Glomerular endothelial cell (primary cell): ENCODE results near the gene APLP2. TPM values are rescaled to one million over a fixed set of nuclear protein-coding genes. Genes with fewer than 3 reads are reported as not detected.
"Not testable (repeated sequence)": the region's sequence is repeated elsewhere in the genome, so short reads cannot be mapped to it uniquely, and the experiment has no call there.

Experiments used
- DNase-seq: peaks from one replicate; pipeline ENCODE4 v3.0.0-alpha.2; 2011; ENCODE audit warnings: low read depth, low spot score; ENCODE audit errors: extremely low read depth
- total RNA-seq: library from RNA; depleted of rRNA; stranded (reverse); fragments of >200 nt; gene quantifications from 2 replicates; pipeline ENCODE4 v1.2.3, GENCODE V29; 2015

The APLP2 gene
- total RNA-seq, 1 donor from 2014 or later: 1,168 TPM

DNA sequence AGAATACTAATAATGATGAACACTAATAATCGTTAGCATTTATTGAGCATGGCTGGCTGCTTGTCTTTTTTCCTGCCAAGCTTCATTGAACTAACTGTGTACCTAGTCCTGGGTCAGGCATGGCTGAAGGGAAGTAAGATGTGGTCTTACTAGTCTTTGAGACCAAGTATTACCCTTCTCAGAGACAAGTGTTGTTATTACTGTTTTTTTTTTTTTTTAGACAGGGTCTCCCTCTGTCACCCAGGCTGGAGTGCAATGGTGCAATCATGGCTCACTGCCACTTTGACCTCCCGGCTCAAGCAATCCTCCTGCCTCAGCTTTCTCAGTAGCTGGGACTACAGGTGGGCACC, 94.5 kb downstream of the APLP2 start:
- DNase-seq: no peak

DNA sequence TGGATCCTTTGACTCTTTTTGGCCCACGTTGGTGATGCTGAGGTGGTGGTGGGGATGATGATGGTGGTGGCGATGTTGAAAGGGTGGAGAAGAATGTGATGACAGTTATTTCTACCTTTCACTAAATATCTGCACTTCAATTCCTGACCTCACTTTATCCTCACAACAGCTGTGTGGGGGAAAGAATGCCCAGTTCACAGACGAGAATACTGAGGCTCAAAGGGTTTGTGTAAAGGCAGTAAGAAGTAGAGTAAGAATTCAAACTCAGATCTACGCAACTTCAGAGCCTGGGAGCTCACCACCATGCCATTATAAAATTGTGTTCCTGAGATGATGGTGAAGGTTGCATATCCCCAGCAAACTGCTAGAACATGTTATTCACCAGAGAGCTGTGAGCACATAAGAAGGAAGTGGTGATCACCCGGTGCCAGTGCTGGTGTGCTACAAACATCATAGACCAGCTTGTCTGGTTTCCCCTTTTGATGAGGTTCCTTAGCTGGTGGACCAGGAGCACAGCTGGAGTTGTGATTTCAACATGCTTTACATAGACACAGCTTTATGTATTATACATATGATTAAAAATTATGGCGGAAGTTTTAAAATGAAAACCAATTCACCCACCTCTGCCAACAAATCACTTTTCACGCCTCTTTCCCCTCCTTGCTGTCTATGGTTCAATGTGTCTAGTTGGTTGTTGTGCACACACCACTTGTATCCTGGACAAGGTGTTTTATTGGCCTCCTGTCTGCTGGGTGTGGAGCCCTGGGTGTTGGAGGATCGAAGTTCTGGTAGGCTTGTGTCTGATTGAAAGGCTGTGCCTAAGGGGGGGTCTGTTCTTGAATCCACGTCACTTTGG, 96.1 kb downstream of the APLP2 start:
- DNase-seq: no peak

DNA sequence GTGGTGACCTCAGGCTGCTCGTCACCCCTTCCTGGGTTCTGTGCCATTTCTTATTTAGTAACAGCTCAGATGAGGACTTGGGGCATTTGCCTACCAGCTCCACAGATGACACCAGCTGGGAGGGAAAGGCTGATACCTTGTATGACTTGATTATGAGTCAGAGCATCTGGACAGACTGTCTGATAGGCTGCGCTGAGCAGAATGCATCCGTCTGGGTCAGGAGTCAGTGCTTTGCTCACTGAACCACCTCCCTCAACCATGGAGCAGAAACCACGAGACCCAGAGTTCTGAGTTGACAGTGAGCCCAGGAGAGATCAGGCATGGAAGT, 96.7 kb downstream of the APLP2 start:
- DNase-seq: peak; percentile 29

DNA sequence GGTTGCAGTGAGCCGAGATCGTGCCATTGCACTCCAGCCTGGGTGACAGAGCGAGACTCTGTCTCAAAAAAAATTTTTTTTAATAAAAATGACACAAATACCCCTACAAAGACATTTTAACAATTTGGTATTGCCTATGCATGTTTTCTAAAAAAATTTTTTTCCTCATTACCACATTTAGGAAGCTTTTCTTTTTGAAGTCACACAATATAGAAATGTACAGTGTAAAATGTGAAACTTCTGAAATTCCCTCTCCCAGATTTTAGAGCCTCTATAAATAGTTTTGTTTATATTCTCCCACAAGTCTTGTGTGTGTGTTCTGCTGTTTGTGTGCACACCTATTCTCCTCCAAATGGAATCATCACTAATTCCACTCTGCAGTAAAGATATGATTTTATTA, 97.5 kb downstream of the APLP2 start:
- no peak for DNase-seq

DNA sequence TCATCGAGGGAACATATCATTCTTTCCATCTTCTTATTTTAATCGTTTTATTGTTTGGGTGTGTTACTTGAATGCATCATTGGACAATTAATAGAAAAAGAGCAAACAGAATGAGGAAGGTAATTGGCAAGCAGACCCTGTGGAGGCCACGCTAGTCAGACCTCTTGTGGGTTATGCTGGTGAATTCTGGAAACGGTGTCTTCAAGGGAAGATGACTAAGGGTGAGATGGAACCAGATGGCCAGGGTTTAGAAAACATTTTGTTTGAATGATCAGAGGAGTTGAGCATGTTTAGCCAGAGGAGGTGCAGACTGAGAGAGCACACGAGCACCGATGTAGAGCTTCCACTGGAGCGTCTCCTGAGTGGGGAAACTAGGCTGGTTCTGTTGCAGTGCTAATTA, 98.4 kb downstream of the APLP2 start:
- no peak for DNase-seq

DNA sequence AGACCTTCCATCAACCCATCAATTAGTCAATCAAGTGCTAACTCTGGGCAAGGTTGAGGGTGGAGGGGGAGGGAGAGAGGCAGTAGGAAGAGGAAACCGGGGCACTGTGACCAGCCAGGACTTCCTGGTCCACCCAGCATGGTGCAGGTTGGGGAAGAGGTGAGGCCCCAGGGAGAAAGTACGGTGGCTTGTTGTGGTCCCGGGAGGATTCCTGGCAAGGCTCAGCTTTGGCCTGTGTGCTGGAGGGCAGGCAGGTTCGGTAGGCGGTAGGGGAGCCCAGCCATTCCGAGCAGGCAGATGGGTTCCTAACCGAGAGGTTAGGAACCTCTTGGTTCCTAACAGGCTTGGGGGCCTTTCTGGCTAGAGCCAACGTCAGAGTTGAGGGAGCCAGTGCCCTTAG, 100.7 kb downstream of the APLP2 start:
- DNase-seq: no peak

DNA sequence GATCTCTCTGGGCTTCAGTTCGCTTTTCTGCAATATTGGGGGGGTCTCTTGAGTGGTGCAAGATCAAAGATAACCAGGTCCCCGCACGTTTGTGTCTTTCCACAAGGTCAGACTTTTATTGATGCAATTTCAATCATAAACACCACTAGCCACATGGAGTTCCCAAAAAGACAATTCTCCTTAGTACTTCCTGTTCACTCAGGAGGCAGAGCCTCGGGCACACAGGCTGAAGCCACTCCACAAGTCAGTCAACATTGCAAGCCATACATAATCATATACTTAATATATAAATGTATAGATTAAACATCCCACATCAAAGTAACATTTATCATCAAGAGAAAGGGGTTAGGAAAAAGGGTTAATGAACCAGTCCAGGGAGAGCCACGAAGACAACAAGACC, 101.8 kb downstream of the APLP2 start:
- DNase-seq: no peak

DNA sequence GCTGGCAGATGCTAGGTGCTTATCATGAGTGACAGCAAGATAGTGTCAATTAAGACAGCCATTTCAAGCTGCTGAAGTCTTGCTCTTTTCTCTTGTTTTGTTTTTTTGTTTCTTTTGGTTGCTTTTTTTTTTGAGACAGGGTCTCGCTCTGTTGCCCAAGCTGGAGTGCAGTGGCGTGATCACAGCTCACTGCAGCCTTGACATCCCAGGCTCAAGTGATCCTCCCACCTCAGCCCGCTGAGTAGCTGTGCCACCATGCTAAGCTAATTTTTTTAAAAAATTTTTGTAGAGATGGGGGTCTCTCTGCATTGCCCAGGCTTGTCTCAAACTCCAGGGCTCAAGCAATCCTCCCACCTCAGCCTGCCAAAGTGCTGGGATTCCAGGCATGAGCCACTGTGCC, 102.3 kb downstream of the APLP2 start:
- DNase-seq: not testable (repeated sequence)

DNA sequence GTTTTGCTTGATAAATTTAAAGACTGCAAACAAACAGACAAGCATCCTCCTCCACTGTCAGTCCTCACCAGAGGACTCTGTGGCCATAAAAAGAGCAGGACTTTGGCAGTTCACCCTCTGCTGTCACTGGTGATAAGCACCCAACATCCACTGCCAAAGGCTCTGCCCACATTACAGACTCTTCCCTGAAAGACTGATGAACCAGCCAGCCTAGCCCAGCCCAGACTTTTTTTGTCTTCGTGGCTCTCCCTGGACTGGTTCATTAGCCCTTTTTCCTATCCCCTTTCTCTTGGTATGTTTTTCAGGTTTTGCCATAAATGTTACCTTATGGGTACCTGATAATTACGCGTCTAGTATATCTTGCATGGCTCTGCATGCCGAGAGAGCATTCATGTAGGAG, 104.9 kb downstream of the APLP2 start:
- no peak for DNase-seq

DNA sequence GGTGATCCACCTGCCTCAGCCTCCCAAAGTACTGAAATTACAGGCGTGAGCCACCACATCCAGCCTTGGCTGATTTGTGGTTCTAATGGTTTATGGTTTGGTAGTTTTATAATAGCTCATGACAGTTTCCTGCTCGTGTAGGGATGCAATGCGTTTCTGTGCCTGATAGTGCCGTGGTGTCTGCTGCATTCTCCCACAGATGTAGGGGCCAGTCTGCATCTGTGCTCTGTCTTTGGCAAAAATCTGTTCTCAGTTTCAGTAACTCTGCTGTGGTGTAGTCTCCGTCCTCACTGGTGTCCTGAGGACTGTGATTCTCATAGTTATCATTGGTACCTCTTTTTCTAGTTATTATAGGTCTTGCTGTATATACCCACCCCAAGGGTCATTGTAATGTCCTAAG, 106.2 kb downstream of the APLP2 start:
- no peak for DNase-seq

DNA sequence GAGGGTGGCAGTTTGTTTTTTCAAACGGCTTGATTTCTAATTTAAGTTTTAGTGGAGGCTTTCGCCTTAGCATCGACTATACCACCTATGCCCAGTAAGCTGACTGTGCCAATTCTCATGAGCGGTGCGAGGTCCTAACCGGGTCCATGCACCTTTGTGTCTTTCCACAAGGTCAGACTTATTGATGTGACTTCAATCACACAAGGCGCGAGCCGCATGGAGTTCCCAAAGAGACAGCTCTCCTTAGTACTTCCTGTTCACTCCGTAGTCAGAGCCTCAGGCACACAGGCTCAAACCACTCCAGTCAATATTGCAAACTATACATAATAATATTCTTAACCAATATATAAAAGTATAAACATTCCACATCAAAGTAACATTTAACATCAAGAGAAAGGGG, 108.1 kb downstream of the APLP2 start:
- no peak for DNase-seq

DNA sequence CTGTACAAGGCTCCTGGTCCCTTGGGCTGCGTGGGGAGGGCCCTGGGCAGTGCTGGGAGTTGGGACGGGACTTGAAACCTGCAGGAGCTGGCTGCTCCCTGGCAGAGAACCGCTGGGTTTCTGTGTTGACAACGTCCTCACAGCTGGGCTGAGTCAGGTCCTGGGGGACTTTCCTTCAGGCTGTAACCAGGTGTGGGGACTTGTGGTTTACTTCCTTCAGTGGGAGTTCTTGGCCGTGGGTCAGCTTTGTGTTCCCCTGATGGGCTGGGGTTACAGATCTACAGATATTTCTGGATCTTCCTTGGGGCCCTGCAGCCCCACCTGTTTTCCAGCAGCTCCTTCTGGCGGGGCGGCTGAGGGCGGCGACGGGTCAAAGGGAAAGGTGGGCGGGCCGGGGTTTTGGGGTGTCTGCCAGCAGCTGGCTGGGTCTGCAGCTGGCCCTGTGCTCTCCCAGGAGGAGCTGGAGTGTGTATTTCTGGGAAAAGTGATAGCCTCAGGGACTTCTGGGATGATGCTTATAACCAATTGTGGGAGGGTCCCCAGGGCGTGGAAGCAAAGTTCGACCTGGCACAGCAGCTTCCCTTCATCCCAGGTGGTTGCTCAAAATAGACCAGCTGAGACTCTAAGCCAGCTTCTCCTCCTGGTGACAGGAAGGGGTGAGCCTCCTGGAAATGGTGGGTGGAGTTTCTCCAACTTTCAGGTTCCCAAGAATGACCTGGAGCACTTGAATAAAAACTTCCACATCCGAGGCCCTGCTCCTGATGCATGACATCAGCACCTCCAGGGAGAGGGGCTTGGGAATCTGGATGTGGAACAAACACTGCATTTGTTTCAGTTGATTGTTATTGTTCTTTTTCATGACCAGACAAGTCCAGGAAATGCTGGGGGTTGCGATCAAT, 109.0 kb downstream of the APLP2 start:
- no peak for DNase-seq

DNA sequence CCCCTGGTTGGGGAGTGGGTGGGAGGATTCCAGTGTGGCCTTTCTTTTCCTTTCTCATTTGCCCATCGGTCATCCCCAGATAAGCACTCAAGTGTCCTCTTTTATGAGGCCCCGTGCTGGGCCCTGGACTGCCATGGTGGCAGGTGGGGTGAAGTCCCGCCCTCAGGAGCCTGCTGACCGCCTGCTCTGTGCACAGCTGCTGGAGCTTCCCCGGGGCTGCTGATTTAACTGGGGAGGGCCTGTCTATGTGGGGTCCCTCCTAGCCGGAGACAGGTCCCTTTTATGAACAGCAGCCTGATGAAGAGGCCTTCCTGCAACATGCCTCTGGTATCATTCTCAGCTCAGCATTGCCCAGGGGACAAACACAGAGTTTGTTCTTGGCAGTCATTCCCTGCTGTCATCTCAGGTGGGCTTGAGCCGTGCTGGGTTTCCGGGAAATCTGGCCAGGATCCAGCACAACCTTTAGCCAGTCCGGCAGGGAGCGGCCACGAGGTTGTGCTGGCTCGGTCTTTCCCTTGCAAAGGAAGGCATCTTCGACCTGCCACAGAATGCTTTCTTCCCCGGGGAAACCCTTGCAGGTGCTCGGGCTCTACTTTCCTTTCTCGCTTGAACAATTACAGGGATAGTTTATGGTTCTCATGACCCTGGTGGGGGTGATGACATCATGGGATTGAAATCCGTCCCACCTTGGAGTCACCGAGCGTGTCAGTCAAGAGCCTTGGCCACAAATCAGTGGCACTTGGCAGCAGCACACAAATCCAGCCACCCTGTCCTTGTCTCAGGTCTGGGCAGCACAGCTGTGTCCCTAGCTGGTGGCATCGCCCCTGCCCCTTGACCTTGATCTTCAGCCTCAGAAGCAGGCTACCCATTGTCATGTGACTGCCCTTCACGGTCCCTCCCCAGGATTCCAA, 110.0 kb downstream of the APLP2 start:
- DNase-seq: no peak

DNA sequence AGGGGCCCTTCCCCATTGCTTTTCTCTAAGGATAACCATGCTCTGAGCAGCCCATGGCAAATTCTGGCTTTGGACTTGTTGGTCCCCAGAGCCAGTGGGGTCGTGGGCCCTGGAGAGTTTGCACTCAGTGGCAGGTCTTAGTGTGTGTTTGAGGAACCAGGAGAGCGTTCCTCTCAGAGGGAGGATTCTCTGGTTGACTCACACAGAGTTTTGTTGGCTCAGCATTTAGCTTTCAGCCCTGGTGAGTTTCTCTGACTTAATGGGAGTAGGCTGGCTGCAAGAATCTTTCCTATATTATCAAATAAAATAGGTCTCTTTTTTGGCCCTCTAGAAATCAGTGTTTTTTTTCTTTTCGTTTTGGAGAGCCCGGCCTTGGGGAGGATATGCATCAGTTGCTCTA, 110.8 kb downstream of the APLP2 start:
- DNase-seq: no peak

DNA sequence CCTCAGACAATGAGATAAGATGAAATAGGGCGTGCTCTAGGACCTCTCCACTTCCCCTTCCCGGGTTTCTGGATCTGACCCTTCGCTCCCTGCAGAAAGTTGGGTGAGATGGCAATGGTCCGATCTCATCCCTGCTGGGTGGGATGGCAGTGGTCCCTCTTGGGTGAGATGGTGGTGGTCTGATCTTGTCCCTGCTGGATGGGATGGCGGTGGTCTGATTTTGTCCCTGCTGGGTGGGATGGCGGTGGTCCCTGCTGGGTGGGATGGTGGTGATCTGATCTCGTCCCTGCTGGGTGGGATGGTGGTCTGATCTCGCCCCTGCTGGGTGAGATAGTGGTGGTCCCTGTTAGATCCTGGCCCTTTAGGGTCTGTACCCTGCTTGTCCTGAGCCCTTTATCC, 111.2 kb downstream of the APLP2 start:
- no peak for DNase-seq

DNA sequence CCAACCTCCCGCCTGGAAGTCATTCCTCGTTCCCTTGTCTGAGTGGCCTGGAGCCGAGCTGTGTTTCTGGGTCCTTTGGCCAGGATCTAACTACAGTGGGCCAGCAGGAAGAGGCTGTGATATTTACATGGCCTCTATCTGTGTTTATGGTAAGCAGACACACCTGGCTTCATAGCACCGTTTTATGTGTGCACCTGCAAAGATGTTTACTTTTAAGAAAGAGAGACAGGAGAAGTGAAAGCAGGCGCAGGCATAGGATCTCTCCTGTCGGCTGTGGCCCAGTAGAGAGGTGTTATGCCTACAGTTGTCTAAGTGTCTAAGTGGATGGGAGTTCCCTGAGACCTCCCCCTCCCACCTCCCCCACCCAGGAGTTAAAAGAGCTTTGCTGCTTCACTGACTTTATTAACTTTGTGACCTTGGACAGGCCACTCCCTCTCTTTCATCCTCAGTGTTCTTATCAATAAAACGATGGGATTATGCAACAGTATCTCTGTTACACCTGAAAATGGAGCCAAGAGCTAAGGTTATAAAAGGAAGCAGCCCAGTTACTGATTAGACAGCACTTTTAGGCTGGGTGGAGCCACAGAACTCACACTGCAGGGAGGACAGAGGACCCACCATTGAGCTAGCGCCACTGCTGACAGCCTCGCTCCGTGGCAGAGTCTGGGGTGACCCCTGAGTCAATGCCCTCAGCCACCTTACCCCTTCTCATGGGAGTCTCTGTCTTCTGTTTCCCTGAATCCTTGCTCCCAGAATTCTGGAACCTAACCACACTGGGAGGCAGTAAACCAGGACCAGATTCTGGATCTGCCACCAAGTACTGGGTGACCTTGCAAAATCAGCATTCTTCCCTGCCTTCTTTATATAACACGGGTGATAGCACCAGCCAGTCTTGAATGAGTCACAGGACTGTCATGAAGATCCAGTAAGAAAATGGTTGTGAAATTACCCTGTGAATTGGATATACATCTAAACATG, 111.9 kb downstream of the APLP2 start:
- DNase-seq: no peak

DNA sequence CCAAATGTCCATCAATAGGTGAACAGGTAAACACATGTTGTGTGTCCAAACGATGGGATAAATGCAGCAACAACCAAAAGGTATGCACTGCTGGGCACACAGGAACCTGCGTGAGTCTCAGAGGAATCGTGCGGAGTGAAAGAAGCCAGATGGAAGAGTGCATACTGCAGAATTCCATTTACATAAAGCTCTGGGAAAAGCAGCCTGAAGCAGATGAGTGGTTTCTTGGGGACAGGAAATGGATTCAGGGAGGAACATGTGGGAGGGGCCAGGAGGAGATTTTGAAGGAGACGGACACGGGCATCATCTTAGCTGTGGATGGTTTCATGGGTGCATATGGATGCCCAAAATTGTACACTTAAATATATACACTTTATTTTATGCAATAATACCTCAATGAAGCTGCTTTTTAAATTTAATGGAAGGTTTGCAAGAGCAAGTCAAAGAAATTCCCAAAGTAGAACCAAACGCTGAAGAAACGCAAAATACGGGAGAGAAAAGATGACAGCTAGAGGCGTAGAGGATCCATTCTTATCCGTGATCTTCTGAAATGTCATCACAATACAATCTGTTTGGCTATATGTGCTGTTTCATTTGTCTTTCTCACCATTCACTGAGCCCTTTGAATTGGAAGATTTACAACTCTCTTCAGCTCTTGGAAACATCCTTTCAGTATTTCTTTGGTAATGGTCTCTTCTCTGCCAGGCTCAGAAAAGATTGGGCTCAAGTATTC, 114.3 kb downstream of the APLP2 start:
- no peak for DNase-seq

DNA sequence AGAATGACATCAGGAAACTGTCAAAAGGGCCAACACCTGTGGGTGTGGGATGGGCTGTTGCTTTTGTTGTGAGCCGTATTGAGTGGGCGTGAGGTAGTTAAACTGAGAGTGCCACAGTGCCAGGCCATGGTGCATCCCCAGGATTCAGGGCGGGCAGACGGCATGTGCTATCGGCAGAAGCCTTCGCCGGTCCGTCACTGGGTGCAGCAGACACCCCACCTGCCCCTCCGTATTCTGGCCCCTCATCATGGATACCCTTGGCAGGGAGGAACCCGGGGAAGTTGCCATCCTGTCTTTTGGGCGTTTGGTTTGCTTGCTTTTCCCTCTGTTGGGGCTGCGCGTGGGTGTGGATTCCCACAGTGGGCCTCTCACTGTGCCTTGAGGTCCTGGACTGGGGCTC, 117.4 kb downstream of the APLP2 start:
- no peak for DNase-seq

DNA sequence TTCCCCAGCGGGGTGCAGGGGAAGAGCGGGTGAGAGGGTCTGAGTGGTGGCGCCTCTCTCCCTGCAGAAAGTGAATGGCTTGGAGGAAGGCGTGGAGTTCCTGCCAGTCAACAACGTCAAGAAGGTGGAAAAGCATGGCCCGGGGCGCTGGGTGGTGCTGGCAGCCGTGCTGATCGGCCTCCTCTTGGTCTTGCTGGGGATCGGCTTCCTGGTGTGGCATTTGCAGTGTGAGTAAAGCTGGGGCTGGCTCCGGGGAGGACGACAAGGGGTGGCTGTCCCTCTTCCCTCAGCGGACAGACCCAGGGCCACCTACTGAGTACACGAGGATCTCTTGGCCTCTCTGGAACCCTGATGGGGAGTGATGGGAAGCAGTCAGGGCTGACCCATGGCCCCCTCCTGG, 118.4 kb downstream of the APLP2 start:
- no peak for DNase-seq
